DMS153 treated with DMSO at 0.1 percent for 48 hours (cell line): Measurements from ENCODE around the gene TREH.
"Not testable (repeated sequence)": the region's sequence is repeated elsewhere in the genome, so short reads cannot be mapped to it uniquely, and the experiment has no call there.

Experiments
- DNase-seq: peaks from one replicate; lab custom pipeline; 2025; ENCODE audit not compliant: unreplicated experiment; lab: John Stamatoyannopoulos, UW

The TREH gene

DNA sequence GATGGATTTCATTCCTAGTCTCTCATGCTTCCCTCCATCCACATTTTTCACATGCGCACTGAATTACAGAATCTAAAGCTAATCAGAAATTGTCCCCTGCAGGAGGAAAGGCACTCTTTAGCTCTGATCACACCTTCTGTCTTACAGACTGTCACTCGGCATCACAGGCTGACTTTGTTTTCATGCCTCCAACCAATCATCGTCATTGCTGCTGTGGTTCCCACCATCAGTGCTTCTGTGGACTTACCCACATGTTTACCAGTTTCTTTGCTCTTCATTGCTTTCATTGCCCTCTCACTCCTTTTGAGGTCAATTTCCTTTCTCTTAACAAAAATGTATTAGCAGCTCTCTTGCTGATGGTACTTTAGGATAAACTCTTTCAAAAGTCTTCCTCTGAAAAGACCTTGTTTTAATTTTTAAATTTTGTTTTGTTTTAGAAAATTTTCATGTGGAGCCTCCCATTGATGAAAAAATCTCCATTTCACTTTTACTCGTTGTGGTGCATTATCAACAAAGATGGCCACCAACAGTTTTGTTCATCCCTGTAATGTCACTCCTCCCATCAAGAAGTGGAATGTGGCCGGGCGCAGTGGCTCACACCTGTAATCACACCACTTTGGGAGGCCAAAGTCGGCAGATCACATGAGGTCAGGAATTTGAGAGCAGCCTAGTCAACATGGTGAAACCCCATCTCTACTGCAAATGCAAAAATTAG, 20.2 kb upstream of the TREH start:
- no peak for DNase-seq

DNA sequence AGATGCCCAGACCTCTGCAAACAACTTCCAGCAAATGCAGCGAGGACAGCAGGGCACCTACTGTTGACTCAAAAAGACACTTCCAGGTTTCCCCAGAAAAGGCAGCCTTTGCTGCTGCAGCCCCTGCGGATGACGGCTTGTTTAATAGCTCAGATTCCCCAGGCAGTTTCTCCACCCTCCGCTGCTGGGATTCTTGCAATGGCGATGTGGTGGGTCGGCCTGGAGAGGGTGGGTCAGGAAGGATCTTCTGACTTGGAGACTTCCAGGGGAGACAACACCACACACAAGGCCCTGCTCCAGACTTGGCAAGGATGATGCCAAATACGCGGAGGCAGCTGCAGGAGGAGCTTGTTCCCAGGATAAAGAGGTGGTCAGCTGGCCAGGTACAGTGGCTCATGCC, 17.9 kb upstream of the TREH start:
- DNase-seq: no peak

DNA sequence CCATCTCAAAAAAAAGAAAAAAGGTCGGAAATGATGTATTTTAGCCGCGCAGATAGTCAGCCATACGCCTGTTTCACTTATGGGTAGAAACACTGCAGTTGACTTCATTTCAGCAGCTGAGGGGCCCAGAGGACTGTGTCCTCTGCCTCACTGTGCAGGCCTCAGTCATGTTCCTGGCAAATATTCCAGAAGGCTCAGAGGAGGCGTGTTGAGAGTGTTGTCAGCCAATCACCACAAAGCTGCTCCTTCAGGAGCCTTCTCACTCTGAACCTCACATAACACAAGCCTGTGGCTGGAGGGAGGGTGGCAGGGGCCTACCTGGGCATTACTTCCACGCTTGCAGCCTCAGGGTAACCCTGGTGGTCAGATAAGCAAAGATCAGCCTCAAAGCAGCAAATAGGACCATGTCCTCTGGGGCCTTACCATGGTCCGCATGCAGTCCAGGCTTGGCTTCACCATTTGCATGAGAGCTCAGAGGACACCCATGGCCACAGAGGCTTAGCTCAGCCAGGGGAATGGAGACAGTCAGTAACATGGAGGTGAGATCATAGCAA, 17.3 kb upstream of the TREH start:
- DNase-seq: no peak

DNA sequence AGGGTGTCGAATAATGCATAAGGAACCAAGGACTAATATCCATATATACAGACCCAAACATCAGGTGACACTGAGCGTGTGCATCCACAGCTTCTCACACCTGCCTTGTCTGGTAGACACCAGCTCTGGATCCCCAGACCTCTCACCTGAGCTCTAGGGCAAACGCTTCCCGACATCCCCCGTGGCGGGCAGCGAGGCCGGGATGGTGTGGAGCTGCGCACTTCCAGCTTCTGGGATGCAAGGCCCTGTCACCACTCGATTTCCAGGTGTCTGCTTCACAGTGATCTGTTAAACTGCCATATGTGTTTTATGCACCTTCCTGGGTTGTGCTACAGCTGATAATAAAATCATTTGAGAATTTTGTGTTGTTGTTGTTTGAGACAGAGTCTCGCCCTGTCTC, 15.3 kb upstream of the TREH start:
- DNase-seq: no peak

DNA sequence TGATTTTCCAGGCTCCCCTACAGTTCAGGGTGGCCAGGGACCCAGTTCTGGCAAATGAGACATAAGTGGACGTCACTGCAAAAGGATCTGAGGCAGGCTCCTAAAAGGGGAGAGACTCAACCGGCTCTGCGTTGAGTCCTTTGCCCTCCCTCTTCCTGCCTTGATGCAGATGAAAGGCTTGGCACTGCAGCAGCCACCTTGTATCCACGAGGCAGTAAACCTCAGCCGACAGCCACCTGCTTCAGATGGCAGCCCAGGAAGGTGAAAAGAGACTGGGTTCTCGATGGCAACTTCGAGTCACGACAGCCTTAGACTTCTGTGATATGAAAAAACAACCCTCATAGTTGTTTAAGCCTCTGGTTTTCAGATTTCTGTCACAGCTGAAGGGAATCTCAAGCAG, 14.7 kb upstream of the TREH start:
- DNase-seq: no peak

DNA sequence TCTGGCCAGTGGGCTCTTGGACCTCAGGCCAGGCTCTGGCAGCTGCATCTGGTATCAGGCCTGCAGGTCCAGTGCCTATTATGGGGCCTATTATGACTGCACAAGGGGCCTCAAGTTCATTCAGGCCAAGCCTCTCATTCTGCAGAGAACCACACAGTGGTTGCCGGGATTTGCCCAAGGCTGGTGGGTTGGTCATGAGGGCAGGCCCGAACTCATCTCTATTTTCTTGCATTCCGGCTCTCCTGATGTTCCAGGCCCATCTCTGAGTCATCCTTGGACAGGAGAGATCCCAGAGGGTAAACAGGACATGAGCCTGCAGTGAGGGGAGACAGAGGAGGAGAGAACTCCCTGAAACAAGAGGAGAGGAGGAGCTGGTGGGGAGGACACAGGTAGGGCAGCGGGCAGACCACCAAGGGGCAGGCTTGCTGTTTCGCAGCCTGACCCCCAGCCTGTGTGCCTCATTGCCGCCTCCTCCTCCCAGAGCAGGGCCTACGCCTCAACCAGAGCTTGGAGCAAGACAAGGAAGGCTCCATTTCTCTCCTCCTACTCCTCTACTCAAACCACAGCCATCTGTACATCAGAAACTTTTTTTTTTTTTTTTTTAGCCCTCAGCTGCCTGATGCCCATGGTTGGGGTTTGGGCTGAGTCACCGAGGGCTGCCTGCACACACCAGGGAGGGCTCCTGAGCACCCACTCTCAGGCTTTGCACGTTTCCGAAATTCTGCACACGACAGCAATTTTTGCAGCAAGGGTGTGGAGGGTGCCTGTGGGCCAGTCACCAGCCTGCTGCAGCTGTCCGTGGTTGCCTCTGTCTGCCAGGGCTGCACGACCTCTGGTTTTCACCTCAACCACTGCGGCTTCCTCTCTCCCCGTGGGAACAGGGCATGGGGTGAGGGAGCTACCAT, 12.7 kb upstream of the TREH start:
- no peak for DNase-seq

DNA sequence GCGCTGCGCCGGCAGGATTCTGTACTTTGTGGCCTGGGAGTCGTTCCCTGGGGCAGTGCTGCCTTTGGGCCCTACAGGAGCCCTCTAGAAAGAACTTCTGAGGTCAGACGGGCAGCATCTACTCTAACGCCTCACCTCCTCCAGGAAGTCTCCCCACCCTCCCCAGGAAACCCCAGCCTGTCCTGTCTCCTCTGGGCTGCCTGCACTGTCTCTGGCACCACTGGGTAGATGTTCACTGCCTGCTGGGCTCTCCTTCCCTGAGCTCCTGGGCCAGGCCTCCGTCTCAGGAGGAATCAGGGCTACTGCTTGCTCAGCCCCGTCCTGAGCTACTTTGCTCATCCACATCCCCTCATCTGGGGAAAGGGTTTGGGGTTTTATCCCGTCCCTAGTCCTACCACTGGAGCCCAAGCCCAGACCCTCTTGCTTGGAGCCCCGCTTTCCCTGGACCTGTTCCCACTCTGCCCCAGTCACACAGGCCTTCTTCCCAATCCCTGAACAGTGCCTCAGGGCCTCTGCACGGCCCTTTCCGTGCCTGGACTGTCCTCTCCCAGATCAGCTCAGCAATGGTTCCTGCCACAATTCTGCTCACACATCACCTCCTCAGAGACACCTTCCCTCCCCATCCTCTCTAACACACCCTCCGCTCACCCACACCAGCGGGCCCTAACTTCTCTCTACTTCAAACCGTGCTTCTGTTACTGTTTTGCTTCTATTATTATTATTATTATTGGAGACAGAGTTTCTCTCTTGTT, 11.3 kb upstream of the TREH start:
- no peak for DNase-seq

DNA sequence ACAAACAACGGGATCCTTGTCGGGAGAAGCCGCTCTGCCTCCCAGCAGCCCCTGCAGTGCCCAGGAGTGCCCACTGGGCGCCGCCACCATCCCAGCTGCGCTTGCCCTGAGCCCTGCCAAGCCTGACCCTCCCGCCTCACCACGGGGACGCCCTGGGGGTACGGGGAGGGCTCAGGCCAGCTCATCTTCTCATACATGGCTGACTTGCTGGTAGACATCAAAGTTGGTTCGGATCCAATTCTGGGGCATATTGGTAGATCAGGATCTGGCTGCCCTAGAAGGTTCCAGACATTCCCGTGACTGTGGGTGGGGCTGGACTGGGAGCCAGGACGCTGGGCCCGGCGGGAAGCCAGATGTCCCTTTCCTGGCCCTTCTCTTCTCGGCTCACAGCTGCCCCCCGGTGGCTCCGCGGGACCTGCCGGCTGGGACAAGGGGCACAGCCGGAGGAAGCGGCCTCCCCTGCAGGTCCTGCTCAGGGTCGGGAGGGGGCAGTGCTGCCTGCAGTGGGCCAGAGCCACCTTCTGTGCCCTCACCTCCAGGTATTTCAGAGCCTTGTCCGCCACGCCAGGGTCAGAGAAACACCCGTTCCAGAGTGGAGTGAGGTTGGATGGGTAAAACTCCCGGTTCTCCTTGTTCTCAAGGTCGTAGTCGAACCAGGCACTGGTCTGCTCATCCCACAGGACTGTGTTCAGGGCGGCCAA, 10.6 kb upstream of the TREH start:
- DNase-seq: peak; percentile 96

DNA sequence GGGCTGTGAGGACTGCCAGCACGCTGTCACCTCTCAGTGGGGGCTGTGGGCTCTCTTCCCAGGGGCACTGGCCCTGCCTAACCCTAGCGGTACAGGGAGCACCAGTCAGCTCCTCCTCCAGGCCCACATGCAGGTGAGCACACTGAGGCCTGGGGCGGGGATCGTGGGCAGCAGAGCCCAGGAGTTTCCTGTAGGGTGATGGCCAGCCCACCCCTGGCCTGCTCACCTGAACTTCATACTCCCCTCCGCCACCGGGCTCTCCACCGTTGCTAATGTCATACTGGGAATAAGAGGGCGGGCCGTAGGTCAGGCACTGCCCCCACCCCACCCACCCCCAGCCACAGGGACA, 10.0 kb upstream of the TREH start:
- peak; percentile 40 for DNase-seq

DNA sequence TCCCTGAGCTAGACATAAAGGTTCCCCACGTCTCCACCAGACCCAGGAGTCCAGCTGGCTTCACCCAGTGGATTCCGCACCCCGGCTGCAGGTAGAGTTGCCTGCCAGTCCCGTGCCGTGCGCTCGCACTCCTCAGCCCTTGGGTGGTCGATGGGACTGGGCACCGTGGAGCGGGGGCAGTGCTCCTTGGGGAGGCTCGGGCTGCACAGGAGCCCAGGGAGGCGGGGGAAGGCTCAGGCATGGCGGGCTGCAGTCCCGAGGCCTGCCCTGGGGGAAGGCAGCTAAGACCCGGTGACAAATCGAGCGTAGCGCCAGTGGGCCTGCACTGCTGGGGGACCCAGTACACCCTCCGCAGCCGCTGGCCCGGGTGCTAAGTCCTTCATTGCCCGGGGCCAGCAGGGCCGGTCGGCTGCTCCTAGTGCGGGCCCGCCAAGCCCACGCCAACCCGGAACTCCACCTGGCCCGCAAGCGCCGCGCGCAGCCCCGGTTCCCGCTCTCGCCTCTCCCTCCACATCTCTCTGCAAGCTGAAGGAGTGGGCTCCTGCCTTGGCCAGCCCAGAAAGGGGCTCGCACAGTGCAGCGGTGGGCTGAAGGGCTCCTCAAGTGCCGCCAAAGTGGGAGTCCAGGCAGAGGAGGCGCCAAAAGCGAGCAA, 9.5 kb upstream of the TREH start:
- DNase-seq: no peak

DNA sequence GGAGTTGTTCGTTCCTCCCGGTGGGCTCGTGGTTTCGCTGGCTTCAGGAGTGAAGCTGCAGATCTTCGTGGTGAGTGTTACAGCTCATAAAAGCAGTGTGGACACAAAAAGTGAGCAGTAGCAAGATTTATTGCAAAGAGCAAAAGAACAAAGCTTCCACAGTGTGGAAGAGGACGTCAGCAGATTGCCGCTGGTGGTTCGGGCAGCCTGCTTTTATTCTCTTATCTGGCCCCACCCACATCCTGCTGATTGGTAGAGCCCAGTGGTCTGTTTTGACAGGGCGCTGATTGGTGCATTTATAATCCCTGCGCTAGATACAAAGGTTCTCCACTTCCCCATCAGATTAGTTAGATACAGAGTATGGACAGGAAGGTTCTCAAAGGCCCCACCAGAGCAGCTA, 8.9 kb upstream of the TREH start:
- DNase-seq: not testable (repeated sequence)

DNA sequence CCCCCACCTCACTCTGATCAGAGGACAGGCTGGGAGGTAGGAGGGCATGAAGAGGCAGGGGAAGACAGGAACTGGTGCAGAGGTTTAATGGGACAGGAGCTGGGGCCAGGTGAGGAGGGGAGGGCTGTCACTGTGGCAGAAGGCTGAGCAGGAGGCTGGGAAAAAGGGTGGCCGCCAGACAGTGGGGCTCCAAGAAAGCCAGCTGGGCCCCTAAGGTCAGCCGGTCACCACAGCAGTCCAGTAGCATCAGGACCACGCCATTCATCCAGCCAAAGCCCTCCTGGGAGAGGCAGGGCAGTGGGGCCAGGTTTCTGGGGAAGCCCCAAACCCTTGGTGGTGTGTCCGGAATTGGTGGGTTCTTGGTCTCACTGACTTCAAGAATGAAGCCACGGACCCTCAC, 8.5 kb upstream of the TREH start:
- DNase-seq: no peak

DNA sequence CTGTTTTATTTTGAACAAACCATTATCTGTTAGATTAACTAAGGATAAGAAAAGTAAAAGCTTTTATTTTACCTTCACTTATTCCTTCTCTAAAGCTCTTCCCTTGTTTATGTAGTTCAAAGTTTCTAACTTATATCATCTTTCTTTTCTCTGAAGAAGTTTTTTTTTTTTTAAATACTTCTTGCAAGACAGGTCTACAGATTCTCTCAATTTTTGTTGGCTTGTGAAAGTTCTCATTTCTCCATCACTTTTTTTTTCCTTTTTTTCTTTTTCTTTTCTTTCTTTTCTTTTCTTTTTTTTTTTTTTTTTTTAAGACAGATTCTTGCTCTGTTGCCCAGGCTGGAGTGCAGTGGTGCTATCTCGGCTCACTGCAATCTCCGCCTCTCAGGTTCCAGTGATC, 4.7 kb upstream of the TREH start:
- no peak for DNase-seq

DNA sequence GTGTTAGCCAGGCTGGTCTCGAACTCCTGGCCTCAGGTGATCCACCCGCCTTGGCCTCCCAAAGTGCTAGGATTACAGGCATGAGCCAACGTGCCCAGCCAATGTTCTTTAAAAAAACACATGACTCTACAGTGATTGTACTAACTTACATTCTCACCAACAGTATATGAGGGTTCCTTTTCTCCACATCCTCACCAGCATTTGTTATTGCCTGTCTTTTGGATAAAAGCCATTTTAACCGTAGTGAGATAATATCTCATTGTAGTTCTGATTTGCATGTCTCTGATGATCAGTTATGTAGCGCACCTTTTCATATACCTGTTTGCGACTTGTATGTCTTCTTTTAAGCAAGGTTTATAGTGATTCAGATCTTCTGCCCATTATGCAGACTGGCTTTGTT, 3.5 kb upstream of the TREH start:
- not testable (repeated sequence) for DNase-seq

DNA sequence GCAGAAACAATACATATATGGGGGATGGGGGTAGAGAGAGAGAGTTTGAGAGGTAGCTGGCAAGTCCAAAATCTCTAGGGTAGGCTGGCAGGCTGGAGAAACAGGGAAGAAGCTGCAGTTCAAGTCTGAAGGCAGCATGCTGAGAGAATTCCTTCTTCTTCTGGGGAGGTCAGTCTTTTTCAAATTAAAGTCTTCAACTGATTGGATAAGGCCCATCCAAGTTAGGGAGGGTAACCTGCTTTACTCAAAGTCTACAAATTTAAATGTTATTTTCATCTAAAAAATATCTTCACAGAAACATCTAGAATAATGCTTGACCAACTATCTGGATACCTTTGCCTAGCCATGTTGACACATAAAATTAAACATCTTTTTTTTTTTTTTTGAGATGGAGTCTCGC, 2.9 kb upstream of the TREH start:
- no peak for DNase-seq

DNA sequence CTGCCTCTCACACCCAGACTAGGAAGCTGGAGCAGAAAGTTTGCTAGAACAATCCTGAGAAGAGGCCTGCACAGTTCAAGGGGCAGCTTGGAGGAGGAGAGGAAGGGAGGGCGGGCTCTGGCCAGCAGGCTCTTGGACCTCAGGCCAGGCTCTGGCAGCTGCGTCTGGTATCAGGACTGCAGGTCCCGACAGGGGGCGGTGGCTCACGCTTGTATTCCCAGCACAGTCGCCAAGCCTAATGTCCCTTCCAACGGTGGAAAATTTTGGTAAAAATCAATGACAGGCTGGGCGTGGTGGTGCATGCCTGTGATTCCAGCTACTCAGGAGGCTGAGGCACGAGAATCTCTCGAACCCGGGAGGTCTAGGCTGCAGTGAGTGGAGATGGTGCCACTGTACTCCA, 542 bp downstream of the TREH start:
- not testable (repeated sequence) for DNase-seq

DNA sequence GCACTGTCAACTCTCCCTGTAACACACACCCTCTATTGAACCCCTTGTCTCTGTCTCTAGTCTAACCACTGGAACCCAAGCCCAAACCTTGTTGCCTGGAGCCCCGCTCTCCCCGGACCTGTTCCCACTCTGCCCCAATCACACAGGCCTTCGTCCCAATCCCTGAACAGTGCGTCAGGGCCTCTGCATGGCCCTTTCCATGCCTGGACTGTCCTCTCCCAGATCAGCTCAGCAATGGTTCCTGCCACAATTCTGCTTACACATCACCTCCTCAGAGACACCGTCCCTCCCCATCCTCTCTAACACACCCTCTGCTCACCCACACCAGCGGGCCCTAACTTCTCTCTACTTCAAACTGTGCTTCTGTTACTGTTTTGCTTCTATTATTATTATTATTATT, 1.5 kb downstream of the TREH start:
- DNase-seq: no peak

DNA sequence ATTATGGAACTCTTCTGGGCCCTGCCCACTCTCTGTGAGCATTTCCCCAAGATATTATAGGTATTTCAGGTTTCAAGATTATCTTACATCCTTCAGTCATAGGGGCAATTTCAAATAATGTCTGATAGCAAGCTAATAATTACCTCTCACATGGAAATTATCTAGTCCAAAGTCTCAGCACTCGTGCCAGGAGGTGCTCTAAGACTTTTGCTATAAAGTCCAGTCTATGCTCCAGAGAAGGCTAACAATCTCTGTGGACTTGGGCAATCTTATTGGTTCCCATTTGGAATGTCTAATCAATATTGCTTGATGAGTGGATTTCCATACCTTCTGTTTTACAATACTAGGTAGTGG, 5.4 kb downstream of the TREH start:
- no peak for DNase-seq

DNA sequence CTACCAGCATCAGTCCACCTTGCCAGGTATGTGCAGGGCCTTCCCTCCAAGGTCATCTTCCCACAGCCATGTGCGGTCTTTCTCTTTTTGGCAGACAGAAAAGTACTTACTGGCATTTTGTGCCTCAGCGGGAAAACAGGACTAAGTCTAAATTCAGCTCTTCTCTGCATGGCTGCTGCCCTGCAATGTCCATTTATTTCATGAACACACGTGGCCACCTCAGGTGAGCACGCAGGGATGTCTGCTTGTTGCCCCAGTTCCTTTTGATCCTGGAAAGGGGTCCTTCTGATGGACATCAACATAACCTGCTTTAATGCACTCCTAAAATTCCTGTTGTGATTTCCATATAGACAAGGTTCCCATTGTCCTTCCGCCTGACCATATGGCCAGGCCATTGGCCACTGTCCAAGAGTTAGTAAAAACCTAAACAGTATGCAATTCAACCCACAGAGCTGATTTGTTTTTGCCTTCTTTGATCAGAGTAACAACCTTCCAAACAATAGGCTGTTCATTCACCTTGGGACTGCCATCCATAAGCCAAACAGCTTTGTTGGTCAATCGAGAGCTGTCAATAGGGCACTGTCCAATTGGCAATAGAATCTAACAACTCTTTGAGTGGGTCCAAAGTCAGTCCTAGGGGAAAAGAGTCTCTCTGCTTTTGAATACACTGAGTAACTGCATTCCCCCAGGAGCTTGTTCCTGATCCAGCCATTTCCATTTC, 5.9 kb downstream of the TREH start:
- DNase-seq: no peak

DNA sequence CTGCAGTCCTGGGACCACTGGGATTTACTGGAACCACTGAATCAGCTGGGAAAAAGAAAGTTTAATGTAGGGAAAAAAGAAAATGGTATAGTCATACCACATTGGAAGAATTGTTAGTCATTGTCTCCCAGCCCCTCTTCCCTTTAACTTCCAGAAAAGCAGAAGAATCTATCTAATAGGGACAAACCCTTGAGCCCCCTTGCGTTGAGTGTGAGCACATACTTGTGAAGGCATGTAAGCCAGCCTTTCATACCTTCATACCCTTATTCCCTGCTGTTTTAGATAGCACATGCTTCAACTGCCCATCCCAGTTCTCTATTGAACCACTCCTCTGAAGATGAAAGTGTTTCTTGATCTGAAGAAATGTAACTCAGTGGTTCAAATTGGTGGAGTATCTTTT, 6.6 kb downstream of the TREH start:
- DNase-seq: no peak
